SK-N-SH (cell line): ENCODE results near the gene NCBP2L. TPM values are rescaled to one million over a fixed set of nuclear protein-coding genes. Genes with fewer than 3 reads are reported as not detected.

Experiments used
- CTCF ChIA-PET: fragments of 300-600, 350-600 bp; formaldehyde crosslinking; extraction: SDS; loops from one replicate; lab custom pipeline; 2021; lab: Yijun Ruan, JAX
- POLR2A ChIA-PET: fragments of 350-600 bp; sonication (Branson Sonifier 250); formaldehyde crosslinking; extraction: SDS; loops from one replicate; lab custom pipeline; 2020; ENCODE audit warnings: antibody characterized with exemption, inconsistent platforms; lab: Yijun Ruan, JAX
- DNase-seq: peaks from one replicate; pipeline ENCODE4 v3.0.0; 2012
- H2AFZ ChIP-seq: fragments of 200-600 bp; sonication (generic); 2 replicates; pipeline ENCODE4 v1.8.1; 2016; ENCODE audit warnings: antibody characterized with exemption, mild to moderate bottlenecking, low read depth
- H3F3A ChIP-seq: fragments of 200-600 bp; sonication (generic); replicated peaks from 2 replicates; pipeline ENCODE3; 2016; ENCODE audit warnings: antibody characterized with exemption, mild to moderate bottlenecking; ENCODE audit not compliant: insufficient read depth
- H3K27ac ChIP-seq, 2 experiments: fragments of 200-500 bp in 1 of 2; fragments of 200-600 bp in 1 of 2; sonication (Bioruptor generic) in 1 of 2; sonication (generic), shearing (Covaris generic) in 1 of 2; 2 replicates each; pipeline versions ENCODE4 v1.5.1 to v1.6.1; 2014 to 2016; ENCODE audit warnings: low read depth in 2 of 2, inconsistent platforms in 1 of 2, low read length in 1 of 2, mild to moderate bottlenecking in 1 of 2, mixed read lengths in 1 of 2
- H3K27me3 ChIP-seq: fragments of 200-600 bp; sonication (generic), shearing (Covaris generic); 2 replicates; pipeline ENCODE4 v1.6.1; 2016; ENCODE audit warnings: mixed run types; ENCODE audit not compliant: insufficient read depth
- H3K36me3 ChIP-seq, 2 experiments: fragments of 200-500 bp in 1 of 2; fragments of 200-600 bp in 1 of 2; sonication (Bioruptor generic) in 1 of 2; sonication (generic) in 1 of 2; replicated peaks in 1 of 2; 2 replicates each; pipeline versions ENCODE3 to v1.5.1; 2014 to 2016; ENCODE audit warnings: low read length in 1 of 2, mild to moderate bottlenecking in 1 of 2; ENCODE audit not compliant: insufficient read depth in 2 of 2, control insufficient read depth in 1 of 2
- H3K4me1 ChIP-seq, 2 experiments: fragments of 200-500 bp in 1 of 2; fragments of 200-600 bp in 1 of 2; sonication (Bioruptor generic) in 1 of 2; sonication (generic), shearing (Covaris generic) in 1 of 2; 2 replicates each; pipeline versions ENCODE4 v1.5.1 to v1.6.1; 2014 to 2016; ENCODE audit warnings: low read depth in 1 of 2, low read length in 1 of 2, mixed run types in 1 of 2; ENCODE audit not compliant: insufficient read depth in 2 of 2, control insufficient read depth in 1 of 2
- H3K4me2 ChIP-seq: fragments of 200-600 bp; sonication (generic), shearing (Covaris generic); 2 replicates; pipeline ENCODE4 v1.6.1; 2017; ENCODE audit warnings: mixed run types
- H3K4me3 ChIP-seq, 2 experiments: fragments of 200-500 bp in 1 of 2; fragments of 200-600 bp in 1 of 2; sonication (Bioruptor generic) in 1 of 2; sonication (generic), shearing (Covaris generic) in 1 of 2; 2 replicates each; pipeline versions ENCODE4 v1.5.1 to v1.8.1; 2014 to 2016; ENCODE audit warnings: low read depth in 2 of 2, inconsistent platforms in 1 of 2, low read length in 1 of 2, mild to moderate bottlenecking in 1 of 2, mixed read lengths in 1 of 2, moderate library complexity in 1 of 2
- H3K79me2 ChIP-seq: fragments of 200-600 bp; sonication (generic); 2 replicates; pipeline ENCODE4 v1.8.1; 2017; ENCODE audit warnings: mild to moderate bottlenecking; ENCODE audit not compliant: insufficient read depth
- H3K9ac ChIP-seq: fragments of 200-600 bp; sonication (generic); 2 replicates; pipeline ENCODE4 v1.6.1; 2017; ENCODE audit warnings: mixed run types
- H3K9me2 ChIP-seq: fragments of 200-600 bp; sonication (generic); 2 replicates; pipeline ENCODE4 v1.6.1; 2017; ENCODE audit warnings: mixed run types
- H3K9me3 ChIP-seq: fragments of 200-600 bp; sonication (generic); 2 replicates; pipeline ENCODE4 v1.6.1; 2017; ENCODE audit warnings: mixed run types, mild to moderate bottlenecking, moderate library complexity
- H4K20me1 ChIP-seq: fragments of 200-600 bp; sonication (generic); 2 replicates; pipeline ENCODE4 v1.6.1; 2017; ENCODE audit warnings: mild to moderate bottlenecking, mixed run types; ENCODE audit not compliant: insufficient read depth
- CHD2 ChIP-seq: fragments of 150-350 bp; IDR thresholded peaks from 2 replicates; pipeline ENCODE4 v1.6.1; 2018; ENCODE audit warnings: low read length; ENCODE audit not compliant: partially characterized antibody
- EP300 ChIP-seq, 2 experiments: IDR thresholded peaks; 2 replicates each; pipeline versions ENCODE4 v1.4.0 to v1.6.1; 2012; ENCODE audit warnings: borderline replicate concordance in 1 of 2, low read depth in 1 of 2, low read length in 1 of 2
- FOSL2 ChIP-seq: IDR thresholded peaks from 2 replicates; pipeline ENCODE4 v1.4.0; 2012; ENCODE audit warnings: low read depth, mild to moderate bottlenecking, moderate library complexity, borderline replicate concordance
- FOXJ3 ChIP-seq: sonication (generic); formaldehyde crosslinking; IDR thresholded peaks from 2 replicates; pipeline ENCODE4 v1.5.1; 2020; ENCODE audit warnings: mild to moderate bottlenecking, missing genetic modification reagents
- FOXM1 ChIP-seq: IDR thresholded peaks from 2 replicates; pipeline ENCODE4 v1.4.0; 2012; ENCODE audit warnings: low read depth, mild to moderate bottlenecking
- JUND ChIP-seq: IDR thresholded peaks from 2 replicates; pipeline ENCODE4 v1.4.0; 2012
- MXI1 ChIP-seq: IDR thresholded peaks from 2 replicates; pipeline ENCODE4 v1.6.1; 2012; ENCODE audit warnings: mild to moderate bottlenecking, low read depth, low read length, improper control_type of control experiment
- NRF1 ChIP-seq: IDR thresholded peaks from 2 replicates; pipeline ENCODE4 v1.6.1; 2012; ENCODE audit warnings: low read depth, mild to moderate bottlenecking, low read length
- PBX3 ChIP-seq: IDR thresholded peaks from 2 replicates; pipeline ENCODE4; 2012
- RAD21 ChIP-seq: IDR thresholded peaks from 2 replicates; pipeline ENCODE4 v1.6.1; 2012; ENCODE audit warnings: mild to moderate bottlenecking, low read length
- RXRA ChIP-seq: IDR thresholded peaks from 2 replicates; pipeline ENCODE4 v1.4.0; 2012; ENCODE audit warnings: low read depth, mild to moderate bottlenecking, borderline replicate concordance
- SIN3A ChIP-seq: IDR thresholded peaks from 2 replicates; pipeline ENCODE4 v1.6.1; 2012; ENCODE audit warnings: low read depth, mild to moderate bottlenecking, low read length, moderate library complexity, borderline replicate concordance
- SMC3 ChIP-seq: IDR thresholded peaks from 2 replicates; pipeline ENCODE4 v1.6.1; 2012; ENCODE audit warnings: low read depth, low read length, improper control_type of control experiment
- TEAD4 ChIP-seq: IDR thresholded peaks from 2 replicates; pipeline ENCODE4 v1.4.0; 2012; ENCODE audit warnings: mild to moderate bottlenecking, borderline replicate concordance; ENCODE audit not compliant: insufficient read depth
- USF1 ChIP-seq: IDR thresholded peaks from 2 replicates; pipeline ENCODE4 v1.4.0; 2012; ENCODE audit warnings: low read depth, borderline replicate concordance
- YY1 ChIP-seq: IDR thresholded peaks from 2 replicates; pipeline ENCODE4 v1.4.0; 2012; ENCODE audit warnings: low read depth, mild to moderate bottlenecking
- ZBTB33 ChIP-seq: IDR thresholded peaks from 2 replicates; pipeline ENCODE4 v1.4.0; 2012; ENCODE audit warnings: low read depth, borderline replicate concordance
- WGBS: methylation state at CpG from one replicate; pipeline ENCODE4 v1.1.6; 2017; ENCODE audit warnings: low lambda C conversion rate; 5-methylcytosine and 5-hydroxymethylcytosine counted together
- polyA plus RNA-seq, 3 experiments: library from polyadenylated mRNA; depleted of rRNA; stranded (reverse); fragments of >200 nt; gene quantifications; 2 replicates each; pipeline ENCODE4 v1.2.3, GENCODE V29; 2012
- TF ChIP-seq, protein P1 (sequence below): IDR thresholded peaks from 2 replicates; pipeline ENCODE4 v1.4.0; 2012; ENCODE audit warnings: low read depth
- TF ChIP-seq, protein P2 (sequence below): IDR thresholded peaks from 2 replicates; pipeline ENCODE4 v1.6.1; 2012; ENCODE audit warnings: mild to moderate bottlenecking, low read depth, low read length, moderate library complexity

NCBP2L gene
- polyA plus RNA-seq, 1 of the 3 experiments (the other 2 are of a cell fraction) = not detected

GRCh38 chrX:107738272-107738671 is 39.3 kb upstream of the NCBP2L start:
- TF ChIP-seq RAD21 = no peak
- TF ChIP-seq JUND = no peak
- no peak for TF ChIP-seq SMC3
- TF ChIP-seq MXI1 = no peak
- no peak for TF ChIP-seq EP300 (IDR thresholded peaks at IDR 0.05; ENCODE audit: borderline replicate concordance in 1 of 2, low read depth in 1 of 2, low read length in 1 of 2)
- no peak for TF ChIP-seq USF1
- TF ChIP-seq, protein P1, sequence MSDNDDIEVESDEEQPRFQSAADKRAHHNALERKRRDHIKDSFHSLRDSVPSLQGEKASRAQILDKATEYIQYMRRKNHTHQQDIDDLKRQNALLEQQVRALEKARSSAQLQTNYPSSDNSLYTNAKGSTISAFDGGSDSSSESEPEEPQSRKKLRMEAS = no peak
- TF ChIP-seq RXRA = no peak
- no peak for TF ChIP-seq CHD2
- no peak for TF ChIP-seq YY1
- TF ChIP-seq SIN3A = no peak
- TF ChIP-seq TEAD4 = no peak
- no peak for TF ChIP-seq NRF1
- TF ChIP-seq FOSL2 = no peak
- no peak for TF ChIP-seq PBX3
- TF ChIP-seq, protein P2, sequence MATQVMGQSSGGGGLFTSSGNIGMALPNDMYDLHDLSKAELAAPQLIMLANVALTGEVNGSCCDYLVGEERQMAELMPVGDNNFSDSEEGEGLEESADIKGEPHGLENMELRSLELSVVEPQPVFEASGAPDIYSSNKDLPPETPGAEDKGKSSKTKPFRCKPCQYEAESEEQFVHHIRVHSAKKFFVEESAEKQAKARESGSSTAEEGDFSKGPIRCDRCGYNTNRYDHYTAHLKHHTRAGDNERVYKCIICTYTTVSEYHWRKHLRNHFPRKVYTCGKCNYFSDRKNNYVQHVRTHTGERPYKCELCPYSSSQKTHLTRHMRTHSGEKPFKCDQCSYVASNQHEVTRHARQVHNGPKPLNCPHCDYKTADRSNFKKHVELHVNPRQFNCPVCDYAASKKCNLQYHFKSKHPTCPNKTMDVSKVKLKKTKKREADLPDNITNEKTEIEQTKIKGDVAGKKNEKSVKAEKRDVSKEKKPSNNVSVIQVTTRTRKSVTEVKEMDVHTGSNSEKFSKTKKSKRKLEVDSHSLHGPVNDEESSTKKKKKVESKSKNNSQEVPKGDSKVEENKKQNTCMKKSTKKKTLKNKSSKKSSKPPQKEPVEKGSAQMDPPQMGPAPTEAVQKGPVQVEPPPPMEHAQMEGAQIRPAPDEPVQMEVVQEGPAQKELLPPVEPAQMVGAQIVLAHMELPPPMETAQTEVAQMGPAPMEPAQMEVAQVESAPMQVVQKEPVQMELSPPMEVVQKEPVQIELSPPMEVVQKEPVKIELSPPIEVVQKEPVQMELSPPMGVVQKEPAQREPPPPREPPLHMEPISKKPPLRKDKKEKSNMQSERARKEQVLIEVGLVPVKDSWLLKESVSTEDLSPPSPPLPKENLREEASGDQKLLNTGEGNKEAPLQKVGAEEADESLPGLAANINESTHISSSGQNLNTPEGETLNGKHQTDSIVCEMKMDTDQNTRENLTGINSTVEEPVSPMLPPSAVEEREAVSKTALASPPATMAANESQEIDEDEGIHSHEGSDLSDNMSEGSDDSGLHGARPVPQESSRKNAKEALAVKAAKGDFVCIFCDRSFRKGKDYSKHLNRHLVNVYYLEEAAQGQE = no peak
- TF ChIP-seq FOXM1 = no peak
- TF ChIP-seq ZBTB33 = no peak
- TF ChIP-seq FOXJ3 (CRISPR knock-in tag) = no peak
- WGBS = 53% methylated on average over 5 of the region's 5 CpGs
- Histone ChIP-seq H3K4me3 (no peak overlapping the region), H3F3A (no peaks in the 10 kb centered on the region), H3K4me1 (peaks cover 0 to 11% of the 10 kb centered on the region in 2 experiments; a peak in 1 of 4 replicates), H3K9me2 (no peaks in the 10 kb centered on the region), H3K9ac (no peak overlapping the region), H4K20me1 (no peaks in the 10 kb centered on the region), H3K27ac (no peak overlapping the region), H3K36me3 (no peaks in the 10 kb centered on the region), H2AFZ (no peak overlapping the region), H3K4me2 (no peak overlapping the region), H3K27me3 (peaks cover 41% of the 10 kb centered on the region; the same call in 1 of the 2 replicates), H3K79me2 (no peaks in the 10 kb centered on the region), H3K9me3 (no peaks in the 10 kb centered on the region)
- DNase-seq = no peak
- POLR2A ChIA-PET = no interaction called here
- CTCF ChIA-PET = interaction anchor here (1.2 kb wide), 1 partner anchor 19 kb away, joined by 4 read pairs; no protein-coding TSS in a partner anchor
